SK-N-SH (cell line): ENCODE results near the gene RTN4. TPM values are rescaled to one million over a fixed set of nuclear protein-coding genes. Genes with fewer than 3 reads are reported as not detected.

ENCODE experiments used
- CTCF ChIA-PET: fragments of 300-600, 350-600 bp; formaldehyde crosslinking; extraction: SDS; loops from one replicate; lab custom pipeline; 2021; lab: Yijun Ruan, JAX
- POLR2A ChIA-PET: fragments of 350-600 bp; sonication (Branson Sonifier 250); formaldehyde crosslinking; extraction: SDS; loops from one replicate; lab custom pipeline; 2020; ENCODE audit warnings: antibody characterized with exemption, inconsistent platforms; lab: Yijun Ruan, JAX
- DNase-seq: peaks from one replicate; pipeline ENCODE4 v3.0.0; 2012
- H2AFZ ChIP-seq: fragments of 200-600 bp; sonication (generic); 2 replicates; pipeline ENCODE4 v1.8.1; 2016; ENCODE audit warnings: antibody characterized with exemption, mild to moderate bottlenecking, low read depth
- H3F3A ChIP-seq: fragments of 200-600 bp; sonication (generic); replicated peaks from 2 replicates; pipeline ENCODE3; 2016; ENCODE audit warnings: antibody characterized with exemption, mild to moderate bottlenecking; ENCODE audit not compliant: insufficient read depth
- H3K27ac ChIP-seq, 2 experiments: fragments of 200-500 bp in 1 of 2; fragments of 200-600 bp in 1 of 2; sonication (Bioruptor generic) in 1 of 2; sonication (generic), shearing (Covaris generic) in 1 of 2; 2 replicates each; pipeline versions ENCODE4 v1.5.1 to v1.6.1; 2014 to 2016; ENCODE audit warnings: low read depth in 2 of 2, inconsistent platforms in 1 of 2, low read length in 1 of 2, mild to moderate bottlenecking in 1 of 2, mixed read lengths in 1 of 2
- H3K27me3 ChIP-seq: fragments of 200-600 bp; sonication (generic), shearing (Covaris generic); 2 replicates; pipeline ENCODE4 v1.6.1; 2016; ENCODE audit warnings: mixed run types; ENCODE audit not compliant: insufficient read depth
- H3K36me3 ChIP-seq, 2 experiments: fragments of 200-500 bp in 1 of 2; fragments of 200-600 bp in 1 of 2; sonication (Bioruptor generic) in 1 of 2; sonication (generic) in 1 of 2; replicated peaks in 1 of 2; 2 replicates each; pipeline versions ENCODE3 to v1.5.1; 2014 to 2016; ENCODE audit warnings: low read length in 1 of 2, mild to moderate bottlenecking in 1 of 2; ENCODE audit not compliant: insufficient read depth in 2 of 2, control insufficient read depth in 1 of 2
- H3K4me1 ChIP-seq, 2 experiments: fragments of 200-500 bp in 1 of 2; fragments of 200-600 bp in 1 of 2; sonication (Bioruptor generic) in 1 of 2; sonication (generic), shearing (Covaris generic) in 1 of 2; 2 replicates each; pipeline versions ENCODE4 v1.5.1 to v1.6.1; 2014 to 2016; ENCODE audit warnings: low read depth in 1 of 2, low read length in 1 of 2, mixed run types in 1 of 2; ENCODE audit not compliant: insufficient read depth in 2 of 2, control insufficient read depth in 1 of 2
- H3K4me2 ChIP-seq: fragments of 200-600 bp; sonication (generic), shearing (Covaris generic); 2 replicates; pipeline ENCODE4 v1.6.1; 2017; ENCODE audit warnings: mixed run types
- H3K4me3 ChIP-seq, 2 experiments: fragments of 200-500 bp in 1 of 2; fragments of 200-600 bp in 1 of 2; sonication (Bioruptor generic) in 1 of 2; sonication (generic), shearing (Covaris generic) in 1 of 2; 2 replicates each; pipeline versions ENCODE4 v1.5.1 to v1.8.1; 2014 to 2016; ENCODE audit warnings: low read depth in 2 of 2, inconsistent platforms in 1 of 2, low read length in 1 of 2, mild to moderate bottlenecking in 1 of 2, mixed read lengths in 1 of 2, moderate library complexity in 1 of 2
- H3K79me2 ChIP-seq: fragments of 200-600 bp; sonication (generic); 2 replicates; pipeline ENCODE4 v1.8.1; 2017; ENCODE audit warnings: mild to moderate bottlenecking; ENCODE audit not compliant: insufficient read depth
- H3K9ac ChIP-seq: fragments of 200-600 bp; sonication (generic); 2 replicates; pipeline ENCODE4 v1.6.1; 2017; ENCODE audit warnings: mixed run types
- H3K9me2 ChIP-seq: fragments of 200-600 bp; sonication (generic); 2 replicates; pipeline ENCODE4 v1.6.1; 2017; ENCODE audit warnings: mixed run types
- H3K9me3 ChIP-seq: fragments of 200-600 bp; sonication (generic); 2 replicates; pipeline ENCODE4 v1.6.1; 2017; ENCODE audit warnings: mixed run types, mild to moderate bottlenecking, moderate library complexity
- H4K20me1 ChIP-seq: fragments of 200-600 bp; sonication (generic); 2 replicates; pipeline ENCODE4 v1.6.1; 2017; ENCODE audit warnings: mild to moderate bottlenecking, mixed run types; ENCODE audit not compliant: insufficient read depth
- CHD2 ChIP-seq: fragments of 150-350 bp; IDR thresholded peaks from 2 replicates; pipeline ENCODE4 v1.6.1; 2018; ENCODE audit warnings: low read length; ENCODE audit not compliant: partially characterized antibody
- EP300 ChIP-seq, 2 experiments: IDR thresholded peaks; 2 replicates each; pipeline versions ENCODE4 v1.4.0 to v1.6.1; 2012; ENCODE audit warnings: borderline replicate concordance in 1 of 2, low read depth in 1 of 2, low read length in 1 of 2
- FOXM1 ChIP-seq: IDR thresholded peaks from 2 replicates; pipeline ENCODE4 v1.4.0; 2012; ENCODE audit warnings: low read depth, mild to moderate bottlenecking
- GABPA ChIP-seq: IDR thresholded peaks from 2 replicates; pipeline ENCODE4 v1.4.0; 2012; ENCODE audit warnings: low read depth, mild to moderate bottlenecking
- GATA2 ChIP-seq: sonication (generic); formaldehyde crosslinking; IDR thresholded peaks from 2 replicates; pipeline ENCODE4 v1.5.0; 2020; ENCODE audit warnings: mild to moderate bottlenecking, missing genetic modification reagents
- NRF1 ChIP-seq: IDR thresholded peaks from 2 replicates; pipeline ENCODE4 v1.6.1; 2012; ENCODE audit warnings: low read depth, mild to moderate bottlenecking, low read length
- POLR2AphosphoS5 ChIP-seq: IDR thresholded peaks from 2 replicates; pipeline ENCODE4 v1.6.1; 2012; ENCODE audit warnings: low read depth, low read length
- RAD21 ChIP-seq: IDR thresholded peaks from 2 replicates; pipeline ENCODE4 v1.6.1; 2012; ENCODE audit warnings: mild to moderate bottlenecking, low read length
- RCOR1 ChIP-seq: fragments of 150-350 bp; IDR thresholded peaks from 2 replicates; pipeline ENCODE4 v1.6.1; 2017; ENCODE audit warnings: antibody characterized with exemption, low read length
- RFX5 ChIP-seq: IDR thresholded peaks from 2 replicates; pipeline ENCODE4 v1.6.1; 2012; ENCODE audit warnings: mild to moderate bottlenecking, improper control_type of control experiment, low read length
- RXRA ChIP-seq: IDR thresholded peaks from 2 replicates; pipeline ENCODE4 v1.4.0; 2012; ENCODE audit warnings: low read depth, mild to moderate bottlenecking, borderline replicate concordance
- SIN3A ChIP-seq: IDR thresholded peaks from 2 replicates; pipeline ENCODE4 v1.6.1; 2012; ENCODE audit warnings: low read depth, mild to moderate bottlenecking, low read length, moderate library complexity, borderline replicate concordance
- SMC3 ChIP-seq: IDR thresholded peaks from 2 replicates; pipeline ENCODE4 v1.6.1; 2012; ENCODE audit warnings: low read depth, low read length, improper control_type of control experiment
- TCF12 ChIP-seq: IDR thresholded peaks from 2 replicates; pipeline ENCODE4 v1.4.0; 2012
- USF2 ChIP-seq: fragments of 150-350 bp; IDR thresholded peaks from 2 replicates; pipeline ENCODE4 v1.6.1; 2017; ENCODE audit warnings: antibody characterized with exemption, low read length, low read depth, borderline replicate concordance
- WGBS: methylation state at CpG from one replicate; pipeline ENCODE4 v1.1.6; 2017; ENCODE audit warnings: low lambda C conversion rate; 5-methylcytosine and 5-hydroxymethylcytosine counted together
- polyA plus RNA-seq, 3 experiments: library from polyadenylated mRNA; depleted of rRNA; stranded (reverse); fragments of >200 nt; gene quantifications; 2 replicates each; pipeline ENCODE4 v1.2.3, GENCODE V29; 2012
- TF ChIP-seq, protein P1 (sequence below): IDR thresholded peaks from 2 replicates; pipeline ENCODE4 v1.4.0; 2012; ENCODE audit warnings: low read depth

Gene RTN4
- polyA plus RNA-seq, 1 of the 3 experiments (the other 2 are of a cell fraction): 315 TPM

GRCh38 chr2:54969295-54969939 lies 80.8 kb downstream of the RTN4 start (continued):
- TF ChIP-seq CHD2: no peak
- TF ChIP-seq RCOR1: no peak
- TF ChIP-seq RXRA: no peak
- TF ChIP-seq, protein P1, sequence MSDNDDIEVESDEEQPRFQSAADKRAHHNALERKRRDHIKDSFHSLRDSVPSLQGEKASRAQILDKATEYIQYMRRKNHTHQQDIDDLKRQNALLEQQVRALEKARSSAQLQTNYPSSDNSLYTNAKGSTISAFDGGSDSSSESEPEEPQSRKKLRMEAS: no peak
- no peak for TF ChIP-seq EP300 (IDR thresholded peaks at IDR 0.05; ENCODE audit: borderline replicate concordance in 1 of 2, low read depth in 1 of 2, low read length in 1 of 2)
- no peak for TF ChIP-seq USF2
- TF ChIP-seq RFX5: no peak

- Histone ChIP-seq H3K4me2 (no peak overlapping the region), H3K9ac (no peak overlapping the region), H3K36me3 (peaks cover 65 to 76% of the 10 kb centered on the region in 2 experiments), H4K20me1 (peaks cover 53% of the 10 kb centered on the region), H3F3A (peaks cover 52% of the 10 kb centered on the region), H2AFZ (no peak overlapping the region), H3K9me3 (no peaks in the 10 kb centered on the region)
- no peak for TF ChIP-seq RCOR1
- TF ChIP-seq POLR2AphosphoS5: no peak; the same call in none of the 2 replicates
- no peak for TF ChIP-seq FOXM1
- TF ChIP-seq GATA2 (CRISPR knock-in tag): no peak
- TF ChIP-seq CHD2: no peak
- TF ChIP-seq TCF12: no peak
- no peak for TF ChIP-seq NRF1
- TF ChIP-seq EP300 (IDR thresholded peaks at IDR 0.05; ENCODE audit: borderline replicate concordance in 1 of 2, low read depth in 1 of 2, low read length in 1 of 2): no peak
- TF ChIP-seq SIN3A: no peak; the same call in 1 of the 2 replicates
- no peak for TF ChIP-seq SMC3
- TF ChIP-seq RAD21: no peak
- TF ChIP-seq GABPA: no peak
- TF ChIP-seq, all 33 proteins: peak for 0
- Histone ChIP-seq H3K27me3 (no peaks in the 10 kb centered on the region), H3K27ac (no peak overlapping the region), H3K4me1 (peaks cover 3 to 4% of the 10 kb centered on the region in 2 experiments; a peak in 3 of 4 replicates), H3K79me2 (peaks cover 55% of the 10 kb centered on the region), H3K9me2 (no peaks in the 10 kb centered on the region), H3K4me3 (no peak overlapping the region)
- POLR2A ChIA-PET: no interaction called here
- CTCF ChIA-PET: interaction anchor here (1.1 to 1.5 kb wide), 2 partner anchors 200 to 207 kb away, joined by 3 read pairs; no protein-coding TSS in a partner anchor
- DNase-seq: no peak
- WGBS: 100% methylated on average over 10 of the region's 10 CpGs
Measured at GRCh38 chr2:54968561-54969218, 81.6 kb downstream of the RTN4 start.
